ENCODE measurements around the gene CTSA.

- no peak for TF ChIP-seq CTCF (IDR thresholded peaks at IDR 0.05; ENCODE audit: low read depth, low read length)
- no peak for TF ChIP-seq EZH2phosphoT487 (IDR thresholded peaks at IDR 0.05; ENCODE audit: low read depth)
These were observed 22.0 kb downstream of the CTSA start for GRCh38 chr20:45913116-45913515.

Data from OCI-LY3 (cell line).